Daoy (cell line): ENCODE results near the gene CCDC92. TPM values are rescaled to one million over a fixed set of nuclear protein-coding genes. Genes with fewer than 3 reads are reported as not detected.
A peak's percentile ranks its signal among the peaks of the same experiment; 100 is the strongest.

Experiments used
- DNase-seq: peaks from one replicate; pipeline ENCODE4 v3.0.0-alpha.2; 2015; ENCODE audit warnings: low read depth
- total RNA-seq: library from RNA; depleted of rRNA; stranded (reverse); fragments of >200 nt; shearing (Covaris generic); gene quantifications from 2 replicates; pipeline ENCODE4 v1.2.3, GENCODE V29; 2014

The CCDC92 gene
- total RNA-seq, 1 experiment from 2014 or later: 7.7 TPM

DNA sequence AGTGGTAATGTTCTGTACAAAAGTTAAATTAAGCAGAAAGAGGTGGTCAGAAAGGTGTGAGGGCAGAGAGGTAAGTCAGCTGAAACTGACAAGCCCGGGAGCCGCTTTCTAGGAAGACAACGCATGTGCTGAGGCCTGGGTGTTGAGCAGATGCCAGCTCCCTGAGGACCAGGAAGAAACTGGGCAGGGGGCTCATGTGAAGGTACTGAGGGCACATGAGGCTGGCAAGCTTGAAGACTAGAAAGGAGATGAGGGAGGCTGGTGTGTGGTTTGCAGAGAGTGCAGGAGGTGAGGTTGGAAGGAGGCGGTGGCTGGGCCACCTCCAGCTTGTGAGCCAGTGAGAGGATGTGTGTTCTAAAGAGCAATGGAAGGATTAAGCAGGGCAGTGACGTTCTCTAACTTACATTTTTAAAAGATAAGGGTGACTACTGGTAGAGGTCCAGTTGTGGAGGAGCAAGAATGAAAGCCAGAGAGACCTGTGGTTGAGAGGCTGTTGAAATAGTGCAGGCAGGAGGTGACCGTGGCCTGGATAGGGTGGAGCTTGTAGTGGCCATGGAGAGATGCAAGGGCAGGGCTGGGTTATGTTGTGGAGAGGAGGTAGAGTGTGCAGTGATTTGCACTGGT lies 29.5 kb upstream of the CCDC92 start:
- DNase-seq: no peak

DNA sequence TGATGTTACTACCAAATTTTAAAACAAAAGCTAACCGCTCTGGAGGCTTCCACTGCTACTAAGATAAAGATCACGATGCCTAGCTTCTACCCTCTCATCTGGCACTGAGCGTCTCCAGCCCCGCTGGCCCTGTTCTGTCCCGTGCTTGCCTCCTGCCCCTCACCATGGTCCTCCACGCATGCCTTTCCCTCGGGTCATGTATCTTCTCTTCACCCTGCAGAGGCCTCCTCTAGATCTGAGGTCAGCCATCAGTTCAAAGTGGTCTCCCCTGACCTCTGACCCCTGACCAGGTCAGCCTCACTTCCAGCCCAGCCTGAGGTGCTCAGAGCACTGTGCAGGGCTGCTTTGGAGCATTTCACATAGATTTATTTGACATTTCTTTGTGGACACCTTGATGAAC lies 28.7 kb upstream of the CCDC92 start:
- no peak for DNase-seq

DNA sequence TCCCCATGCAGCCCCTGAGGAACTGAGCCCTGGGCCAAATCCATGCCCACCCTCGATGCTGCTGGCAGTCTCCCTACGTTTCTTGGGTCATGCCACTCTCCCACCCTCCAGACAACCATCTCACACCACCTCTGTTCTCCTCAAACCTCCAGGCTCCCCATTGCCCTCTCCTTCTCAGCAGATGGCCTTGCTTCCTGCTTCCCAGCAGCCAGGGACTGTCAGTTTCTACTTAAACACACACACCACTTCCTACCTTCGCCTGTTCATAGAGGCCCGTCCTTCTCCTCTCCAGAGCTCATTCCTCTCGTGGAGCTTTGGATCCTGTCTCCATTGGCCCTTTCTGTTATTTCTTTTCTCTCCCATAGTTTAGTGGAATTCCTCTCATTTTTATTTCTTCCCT lies 27.5 kb upstream of the CCDC92 start:
- DNase-seq: no peak

DNA sequence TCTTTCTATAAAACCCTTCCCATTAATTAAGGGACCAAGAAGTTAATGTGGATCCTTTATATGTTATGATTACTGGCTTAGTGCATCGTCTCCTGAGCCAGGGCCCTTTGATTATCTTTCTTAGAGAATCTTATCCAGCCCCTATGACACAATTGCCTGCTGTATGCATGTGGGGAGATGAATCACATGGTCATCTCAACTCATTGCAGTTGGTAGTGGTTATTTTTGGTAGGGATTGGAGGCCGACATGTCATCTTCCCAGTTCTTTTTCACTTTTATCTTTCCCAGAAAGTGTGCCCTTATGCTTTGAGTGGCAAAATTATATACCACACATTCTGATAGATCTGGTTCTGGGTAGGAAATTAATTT lies 26.3 kb upstream of the CCDC92 start:
- DNase-seq: no peak

DNA sequence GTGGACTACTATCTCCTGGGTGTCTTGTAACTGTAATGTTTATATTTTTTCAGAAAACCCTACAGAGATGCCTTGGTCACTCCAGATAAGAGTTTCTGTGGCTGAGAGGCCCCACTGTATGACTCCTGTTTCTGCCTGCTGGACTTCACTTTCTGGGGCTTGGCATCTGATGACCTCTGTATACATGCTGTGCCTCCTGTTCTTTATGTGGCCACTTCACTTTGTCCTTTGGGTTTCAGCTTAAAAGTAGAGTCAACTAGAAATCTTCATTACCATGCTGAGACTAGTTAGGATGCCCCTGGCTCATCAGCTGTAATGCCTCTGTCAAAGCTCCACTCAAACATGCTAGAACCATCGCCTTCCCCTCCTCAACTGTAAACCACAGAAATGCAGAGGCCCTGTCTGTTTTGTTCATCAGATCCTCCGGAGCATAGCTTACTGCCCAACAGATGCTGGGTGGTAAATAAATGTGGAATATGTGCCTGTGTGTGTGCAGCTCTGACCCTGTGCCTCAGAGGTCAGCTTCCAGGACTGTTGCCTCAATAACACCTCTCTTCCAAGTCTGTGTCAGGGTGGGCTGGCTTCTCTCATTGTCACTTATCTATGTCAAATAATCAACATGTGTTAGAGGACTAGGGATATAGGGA lies 25.8 kb upstream of the CCDC92 start:
- DNase-seq: no peak

DNA sequence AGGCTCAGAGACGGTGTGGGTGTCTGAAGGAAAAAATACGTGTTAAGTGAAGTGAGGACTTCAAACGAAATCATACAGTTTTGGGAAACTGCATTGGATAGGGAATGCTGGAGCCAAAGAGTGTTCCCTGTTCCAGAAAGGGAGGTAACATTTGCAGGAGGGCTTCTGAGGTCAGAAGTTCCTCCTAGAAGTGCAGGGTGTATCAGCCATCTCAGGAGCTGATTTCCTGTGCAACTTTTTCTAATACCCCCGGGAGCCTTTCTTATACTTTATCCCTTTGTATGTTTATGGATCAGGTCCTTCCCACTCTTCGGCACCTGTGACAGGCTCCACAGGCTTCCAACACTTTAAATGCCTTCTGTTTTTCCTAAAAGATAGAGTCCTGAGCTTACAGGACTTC lies 25.3 kb upstream of the CCDC92 start:
- no peak for DNase-seq

DNA sequence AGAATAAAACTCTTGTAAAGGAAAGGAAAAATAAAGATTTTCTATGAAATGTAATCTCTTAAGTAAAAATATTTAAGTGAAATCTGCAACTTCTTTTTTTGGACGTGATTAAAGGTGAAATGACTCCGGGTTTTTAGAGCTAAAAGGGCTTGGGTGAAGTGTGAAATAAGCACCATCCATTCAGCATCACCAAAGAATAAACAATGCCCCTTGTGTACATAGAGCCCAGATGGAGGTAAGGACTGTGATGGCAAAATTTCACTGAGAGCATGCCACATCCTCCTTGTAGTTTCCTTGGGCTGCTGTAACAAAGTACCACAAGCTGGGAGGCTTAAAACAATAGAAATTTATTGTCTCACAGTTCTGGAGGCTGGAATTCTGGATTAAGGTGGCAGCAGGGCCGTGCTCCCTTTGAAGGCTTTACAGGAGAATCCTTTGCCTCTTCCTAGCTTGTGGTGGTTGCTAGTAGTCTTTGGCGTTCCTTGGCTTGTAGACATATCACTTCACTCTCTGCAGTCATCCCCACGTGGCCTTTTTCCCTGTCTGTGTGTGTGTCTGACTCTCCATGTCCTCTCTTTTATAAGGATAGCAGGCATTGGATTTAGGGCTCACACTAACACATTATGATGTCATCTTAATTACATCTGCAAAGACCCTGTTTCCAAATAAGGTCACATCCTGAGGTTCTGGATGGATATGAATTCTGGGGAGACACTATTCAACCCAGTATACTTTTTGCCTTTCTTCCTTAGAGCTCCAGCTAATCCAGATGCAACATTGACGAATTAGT lies 24.6 kb upstream of the CCDC92 start:
- DNase-seq: no peak

DNA sequence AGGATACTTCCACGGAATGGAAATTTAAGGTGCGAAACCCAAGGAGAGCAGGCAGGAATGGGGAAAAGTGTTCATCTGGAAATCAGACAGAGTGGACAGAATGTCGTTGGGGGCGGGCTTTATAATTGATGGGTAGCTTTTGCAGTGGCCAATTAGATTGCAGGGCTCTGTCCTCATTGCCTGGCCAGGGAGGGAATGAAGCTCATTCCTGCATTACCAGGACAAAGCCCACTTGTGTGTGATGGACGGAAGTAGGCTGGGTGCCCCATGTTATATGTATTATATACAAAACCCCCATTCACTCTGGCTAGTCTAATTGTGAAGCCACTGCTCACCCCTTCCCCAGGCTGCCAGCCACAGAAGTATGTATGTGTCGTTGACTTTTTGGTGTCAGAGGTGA lies 23.9 kb upstream of the CCDC92 start:
- no peak for DNase-seq

DNA sequence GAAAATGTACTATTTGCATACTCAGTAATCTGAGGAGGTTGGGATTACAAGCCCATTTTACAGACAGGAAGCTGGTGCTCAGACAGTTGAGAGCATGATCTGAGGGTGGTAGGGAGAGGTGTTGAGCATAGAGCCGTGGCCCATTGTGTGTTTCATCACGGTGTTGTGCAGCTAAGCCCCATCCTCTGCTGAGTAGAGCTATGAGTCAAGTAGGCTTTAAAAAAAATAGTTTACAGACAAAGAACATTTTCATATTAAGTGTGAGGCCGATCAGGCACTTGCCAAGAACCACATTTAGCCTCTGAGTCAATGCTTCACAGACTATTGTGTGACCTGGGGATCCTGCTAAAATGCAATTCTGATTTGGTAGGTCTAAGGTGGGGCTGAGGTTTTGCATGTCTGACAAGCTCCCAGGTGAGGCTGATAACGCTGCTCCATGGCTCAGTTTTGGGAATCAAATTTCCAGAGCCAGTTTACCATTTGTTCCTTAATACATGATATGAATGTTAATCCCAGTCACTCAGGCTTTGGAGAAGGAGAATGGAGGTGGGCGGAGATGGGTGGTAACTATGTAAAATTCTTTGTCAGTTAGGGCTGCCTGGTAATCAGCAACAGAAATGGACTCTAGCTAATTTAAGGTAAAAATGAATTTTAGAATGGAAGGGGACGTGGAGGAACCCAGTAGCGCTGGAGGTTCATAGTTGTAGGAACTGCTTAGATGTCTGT lies 22.6 kb upstream of the CCDC92 start:
- peak; percentile 63 for DNase-seq

DNA sequence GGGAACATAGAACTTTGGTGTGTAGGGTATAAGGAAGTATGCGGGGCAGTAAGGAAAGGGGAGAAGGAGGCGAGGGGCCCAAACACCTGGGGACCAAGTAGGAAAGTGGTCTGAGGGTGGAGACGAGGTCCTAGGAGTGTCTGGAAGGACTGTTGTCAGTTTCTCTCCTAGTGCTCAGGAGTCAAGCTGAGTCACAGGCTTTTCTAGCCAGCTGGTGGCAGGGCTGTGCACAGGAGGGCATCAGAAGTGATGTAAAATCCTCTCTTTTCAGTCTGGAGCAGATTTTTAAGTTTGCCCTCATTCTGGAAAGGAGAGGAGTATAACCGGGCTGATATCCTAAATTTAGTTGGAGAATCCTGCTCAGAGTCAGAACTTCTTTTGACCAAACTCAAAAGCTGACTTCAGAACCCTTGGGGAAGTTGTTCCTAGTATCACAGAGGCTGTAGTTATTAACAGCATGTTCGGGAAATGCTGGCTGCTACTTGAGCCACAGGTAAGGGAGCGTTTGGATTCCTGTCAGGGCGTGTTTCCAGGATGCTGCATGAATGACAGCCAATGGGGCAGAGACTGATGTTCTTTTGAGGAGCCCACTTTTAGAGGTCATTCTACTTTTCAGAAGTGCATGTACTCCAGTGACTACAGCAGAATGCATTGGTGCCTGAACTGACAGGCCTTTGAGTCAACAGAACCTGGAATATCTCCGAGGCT lies 19.6 kb upstream of the CCDC92 start:
- no peak for DNase-seq

DNA sequence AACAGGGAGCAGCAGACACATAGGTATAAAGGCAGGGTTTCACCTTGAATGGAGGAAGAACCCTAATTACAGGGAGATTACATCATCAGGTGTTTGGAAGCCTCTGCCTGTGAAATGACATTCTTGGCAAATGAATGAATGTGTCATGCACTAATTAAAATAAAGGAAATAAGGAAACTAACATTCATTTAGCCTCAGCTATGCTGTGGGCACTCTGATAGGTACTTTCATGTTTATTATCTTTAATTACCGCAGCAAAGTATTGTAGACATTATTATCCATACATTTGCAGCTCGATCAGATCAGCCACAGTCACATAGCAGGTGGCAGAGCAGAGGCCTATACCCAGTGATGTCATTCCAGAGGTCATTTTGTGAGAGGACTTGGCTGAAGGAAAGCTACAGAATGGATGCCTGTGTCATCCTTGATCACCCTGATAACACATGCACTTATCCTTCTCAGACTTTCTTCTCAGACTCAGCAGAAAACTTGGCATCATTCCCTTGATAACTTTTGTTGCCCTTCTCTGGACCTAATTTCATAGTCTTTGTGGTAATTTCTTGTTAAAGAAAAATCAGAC lies 18.8 kb upstream of the CCDC92 start:
- no peak for DNase-seq

DNA sequence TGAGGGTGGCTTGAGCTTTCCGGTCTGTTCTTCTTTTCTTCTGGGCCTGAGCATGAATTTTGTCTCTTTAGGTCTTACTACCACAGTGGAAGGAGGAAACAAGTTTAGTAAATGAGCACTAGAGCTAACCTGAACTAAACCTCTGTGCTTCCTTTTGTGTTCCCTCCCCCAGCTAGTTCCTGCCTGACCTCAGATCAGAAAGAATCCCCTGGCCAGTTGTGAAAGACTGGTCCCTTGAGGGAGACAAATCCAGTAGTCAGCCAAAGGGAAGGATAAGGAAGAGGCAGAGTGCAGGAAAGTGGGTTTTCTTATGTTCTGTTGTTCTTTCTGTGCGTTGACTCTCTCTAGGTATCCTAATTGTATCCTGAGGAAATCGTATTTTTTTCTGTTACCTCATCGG lies 17.9 kb upstream of the CCDC92 start:
- DNase-seq: no peak

DNA sequence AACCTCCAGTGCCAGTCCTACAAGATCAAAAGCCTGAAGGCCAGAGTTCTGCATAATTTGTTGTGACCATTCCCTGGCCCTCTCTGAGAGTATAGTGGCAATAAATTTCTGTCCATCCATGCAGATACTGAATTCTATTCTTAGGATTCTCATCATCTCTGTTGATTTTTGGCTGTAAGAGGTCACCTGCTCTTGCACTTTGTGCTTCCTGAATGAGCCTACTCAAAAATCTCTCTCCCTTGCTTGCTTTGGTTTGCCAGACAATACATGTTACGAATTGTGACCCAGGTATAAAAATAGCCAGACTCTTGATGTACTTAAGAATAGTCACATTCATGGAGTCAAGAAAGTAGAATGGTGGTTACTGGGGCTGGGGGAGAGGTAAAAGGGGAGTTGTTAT lies 17.1 kb upstream of the CCDC92 start:
- no peak for DNase-seq

DNA sequence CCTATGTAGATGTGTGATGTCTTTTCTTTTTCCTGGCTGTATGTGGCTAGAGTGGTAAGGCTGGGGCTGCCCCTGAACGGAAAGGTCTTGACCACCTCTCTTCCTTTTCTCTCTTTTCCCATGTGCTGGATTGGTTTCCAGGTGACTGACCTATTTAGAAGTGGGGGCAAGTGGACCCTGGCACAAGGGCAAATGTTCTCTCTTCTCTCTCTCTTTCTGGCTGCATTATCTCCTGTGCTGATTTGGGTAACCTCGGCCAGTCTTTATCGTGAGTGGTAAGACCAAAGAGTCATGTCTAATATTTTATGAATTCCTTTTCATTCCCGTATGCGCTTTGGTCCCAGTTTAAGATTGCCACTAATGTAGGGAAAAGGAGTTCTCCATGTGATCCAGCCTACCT lies 16.5 kb upstream of the CCDC92 start:
- no peak for DNase-seq

DNA sequence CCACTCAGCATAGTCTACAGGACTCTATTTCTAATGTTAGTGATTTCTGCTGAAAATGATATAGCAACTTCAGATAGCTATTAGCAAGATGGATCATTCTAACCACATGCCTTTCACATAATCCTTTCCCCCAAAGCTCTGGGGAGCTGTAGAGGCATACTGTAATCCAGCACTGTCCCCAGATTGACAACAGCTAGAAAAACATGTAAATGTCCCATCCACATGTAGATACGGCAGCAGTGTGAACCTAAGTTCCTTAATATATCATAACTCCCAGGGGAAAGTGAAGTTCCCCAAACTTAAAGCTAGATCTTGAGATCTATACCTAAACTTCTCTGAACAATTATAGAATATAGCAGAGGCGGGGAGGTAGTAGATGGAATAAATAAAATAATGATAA lies 14.4 kb upstream of the CCDC92 start:
- no peak for DNase-seq

DNA sequence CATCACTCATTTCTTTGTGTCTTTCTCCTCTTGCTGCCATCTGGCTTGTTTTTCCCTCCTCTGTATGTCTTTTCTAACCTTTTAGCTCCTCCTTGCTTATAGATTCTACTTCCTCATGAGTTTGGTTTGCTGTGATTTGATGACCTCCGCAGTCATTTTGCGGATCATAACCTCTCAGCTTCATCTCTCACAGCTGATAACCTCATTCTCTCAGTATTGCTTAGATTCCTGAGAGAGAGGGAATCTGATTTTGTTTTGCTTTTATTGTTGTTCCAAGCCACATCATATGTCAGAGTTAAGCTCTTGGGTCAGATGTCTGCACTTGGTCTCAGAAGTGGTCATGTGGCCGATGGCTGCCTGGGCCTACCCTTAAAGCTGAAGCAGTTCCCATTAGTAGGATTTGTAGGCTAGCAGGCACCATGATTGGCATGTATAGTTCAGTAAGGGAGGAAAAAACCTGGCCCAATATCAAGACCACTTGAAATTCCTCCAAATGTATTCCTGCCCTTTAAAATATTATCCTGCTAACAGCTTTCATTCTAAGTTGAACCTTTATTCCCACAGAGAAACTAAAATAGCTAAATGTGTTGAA lies 13.8 kb upstream of the CCDC92 start:
- DNase-seq: no peak

DNA sequence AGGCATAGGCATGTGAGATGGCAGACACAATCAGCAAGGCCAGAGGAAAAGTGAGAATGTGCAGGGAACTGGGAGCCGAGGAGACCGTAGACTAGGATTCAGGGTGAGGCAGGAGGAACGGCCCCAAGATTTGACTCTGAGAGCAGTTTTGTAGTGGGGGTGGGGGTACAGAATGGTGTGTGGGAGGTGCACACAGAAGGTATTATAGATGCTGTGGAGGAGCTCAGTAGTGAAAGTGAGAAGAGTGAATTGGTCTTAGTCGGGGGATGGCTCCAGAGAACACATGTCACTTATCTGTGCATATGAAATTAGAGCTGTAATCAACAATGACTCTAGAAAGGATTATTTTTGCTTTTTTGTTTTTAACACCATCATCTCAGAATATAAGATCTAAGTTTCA lies 12.3 kb upstream of the CCDC92 start:
- no peak for DNase-seq

DNA sequence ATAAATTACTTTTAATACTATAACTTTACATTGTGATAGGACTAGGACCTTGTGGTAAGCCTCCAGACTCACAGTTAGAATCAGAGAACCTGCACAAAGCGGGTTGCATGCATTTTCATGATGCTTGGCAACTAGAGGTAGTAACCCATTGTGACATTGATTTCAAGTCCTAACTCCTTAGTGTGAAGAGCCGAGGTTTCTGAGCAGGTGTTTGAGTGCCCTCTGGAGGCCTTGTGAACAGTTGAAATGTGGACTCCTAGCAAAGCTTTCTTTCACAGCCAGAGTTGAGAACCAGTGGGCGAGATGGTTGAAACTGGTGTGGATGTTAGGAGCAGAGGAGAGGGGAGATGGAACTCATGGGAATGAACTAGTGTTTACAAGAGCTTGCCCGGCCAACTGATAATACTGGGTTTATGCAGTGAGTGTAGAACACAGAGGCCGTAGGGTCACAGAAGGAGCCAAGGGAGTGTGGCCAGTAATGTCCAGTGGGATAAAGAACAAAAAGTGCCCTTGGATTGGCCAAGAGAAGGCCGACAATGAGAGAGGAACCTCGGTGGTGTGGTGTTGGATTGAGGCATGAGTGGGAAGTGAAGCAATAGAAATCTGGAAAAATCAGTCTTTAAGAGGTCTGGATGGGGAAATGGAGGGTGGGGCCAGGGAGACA lies 11.3 kb upstream of the CCDC92 start:
- peak; percentile 59 for DNase-seq

DNA sequence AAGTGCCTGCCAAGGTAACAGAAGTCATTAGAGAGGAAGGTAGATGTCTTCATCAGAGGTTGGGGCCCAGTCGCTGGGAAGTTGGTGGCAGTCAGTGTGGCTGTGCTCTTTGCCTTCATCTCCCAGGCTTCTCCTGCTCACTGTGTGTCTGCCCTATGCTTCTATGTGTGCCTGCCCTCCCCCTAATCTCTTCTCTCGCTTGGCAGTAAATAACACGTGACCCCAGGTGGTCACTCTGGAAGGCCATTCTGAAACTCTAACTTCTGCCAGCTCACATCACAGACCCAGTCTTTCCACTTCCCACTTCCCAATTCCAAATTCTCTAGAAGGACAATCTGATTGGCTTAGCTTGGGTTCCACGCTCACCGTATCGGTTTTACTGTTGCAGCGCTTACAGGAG lies 9.6 kb upstream of the CCDC92 start:
- no peak for DNase-seq

DNA sequence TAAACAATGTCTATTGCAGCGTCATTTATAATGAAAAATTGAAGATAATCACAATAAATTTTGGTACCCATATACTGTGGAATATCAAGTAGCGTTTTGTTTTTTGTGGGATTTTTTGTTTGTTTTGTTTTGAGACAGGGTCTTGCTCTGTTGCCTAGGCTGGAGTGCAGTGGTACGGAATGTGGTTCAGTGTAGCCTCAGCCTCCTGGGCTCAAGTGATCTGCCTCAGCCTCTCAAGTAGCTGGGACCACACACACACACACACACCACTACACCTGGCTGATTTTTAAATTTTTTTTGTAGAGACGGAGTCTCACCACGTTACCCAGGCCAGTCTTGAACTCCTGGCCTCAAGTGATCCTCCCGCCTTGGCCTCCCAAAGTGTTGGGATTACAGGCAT lies 6.9 kb upstream of the CCDC92 start:
- DNase-seq: no peak
